Measurements from ENCODE around the gene SORBS2. TPM values are rescaled to one million over a fixed set of nuclear protein-coding genes. Genes with fewer than 3 reads are reported as not detected.

Gene SORBS2
- total RNA-seq, 1 experiment from 2014 or later, result 0.34 TPM

DNA sequence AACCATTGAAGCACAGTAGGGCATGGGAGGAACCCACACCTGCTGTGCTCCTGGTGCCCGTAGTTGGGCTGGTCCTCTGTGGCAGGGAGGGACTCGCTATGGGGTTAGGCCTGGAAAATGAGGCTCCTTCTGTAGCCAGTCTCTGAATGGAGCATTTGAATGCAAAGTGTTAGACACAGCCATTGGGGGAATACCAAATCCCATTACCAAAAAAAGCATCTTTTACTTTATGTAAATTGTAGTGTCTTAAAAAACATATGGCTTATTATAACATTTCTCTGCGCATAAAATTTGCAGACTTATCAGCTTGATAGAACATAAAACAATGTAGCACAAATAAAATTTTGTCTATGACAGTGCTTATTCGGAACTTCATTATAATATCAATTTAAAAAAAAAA lies 147.5 kb downstream of the SORBS2 start (continued):
- TF ChIP-seq TCF7L2 (IDR thresholded peaks at IDR 0.05; ENCODE audit: borderline replicate concordance, extremely low read depth, insufficient read depth, insufficient read length) (no peak), ZNF274 (IDR thresholded peaks at IDR 0.05; ENCODE audit: low read depth, low read length) (no peak), FOSL1 (IDR thresholded peaks at IDR 0.05; ENCODE audit: low read depth) (no peak), ELF1 (IDR thresholded peaks at IDR 0.05; ENCODE audit: borderline replicate concordance, low read depth) (no peak), POLR2A (IDR thresholded peaks at IDR 0.05; ENCODE audit: borderline replicate concordance, extremely low read depth, insufficient read depth, insufficient read length) (no peak), SRF (IDR thresholded peaks at IDR 0.05; ENCODE audit: low read depth) (no peak), ZFX (IDR thresholded peaks at IDR 0.05) (no peak), POLR2AphosphoS5 (IDR thresholded peaks at IDR 0.05; ENCODE audit: low read depth, low read length) (no peak), SIN3A (IDR thresholded peaks at IDR 0.05; ENCODE audit: low read depth) (no peak)
- TF ChIP-seq, protein P1, sequence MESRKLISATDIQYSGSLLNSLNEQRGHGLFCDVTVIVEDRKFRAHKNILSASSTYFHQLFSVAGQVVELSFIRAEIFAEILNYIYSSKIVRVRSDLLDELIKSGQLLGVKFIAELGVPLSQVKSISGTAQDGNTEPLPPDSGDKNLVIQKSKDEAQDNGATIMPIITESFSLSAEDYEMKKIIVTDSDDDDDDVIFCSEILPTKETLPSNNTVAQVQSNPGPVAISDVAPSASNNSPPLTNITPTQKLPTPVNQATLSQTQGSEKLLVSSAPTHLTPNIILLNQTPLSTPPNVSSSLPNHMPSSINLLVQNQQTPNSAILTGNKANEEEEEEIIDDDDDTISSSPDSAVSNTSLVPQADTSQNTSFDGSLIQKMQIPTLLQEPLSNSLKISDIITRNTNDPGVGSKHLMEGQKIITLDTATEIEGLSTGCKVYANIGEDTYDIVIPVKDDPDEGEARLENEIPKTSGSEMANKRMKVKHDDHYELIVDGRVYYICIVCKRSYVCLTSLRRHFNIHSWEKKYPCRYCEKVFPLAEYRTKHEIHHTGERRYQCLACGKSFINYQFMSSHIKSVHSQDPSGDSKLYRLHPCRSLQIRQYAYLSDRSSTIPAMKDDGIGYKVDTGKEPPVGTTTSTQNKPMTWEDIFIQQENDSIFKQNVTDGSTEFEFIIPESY (IDR thresholded peaks at IDR 0.05; ENCODE audit: extremely low read depth, insufficient replicate concordance, low read length), result no peak
- TF ChIP-seq, protein P2, sequence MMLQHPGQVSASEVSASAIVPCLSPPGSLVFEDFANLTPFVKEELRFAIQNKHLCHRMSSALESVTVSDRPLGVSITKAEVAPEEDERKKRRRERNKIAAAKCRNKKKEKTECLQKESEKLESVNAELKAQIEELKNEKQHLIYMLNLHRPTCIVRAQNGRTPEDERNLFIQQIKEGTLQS (IDR thresholded peaks at IDR 0.05), result no peak

DNA sequence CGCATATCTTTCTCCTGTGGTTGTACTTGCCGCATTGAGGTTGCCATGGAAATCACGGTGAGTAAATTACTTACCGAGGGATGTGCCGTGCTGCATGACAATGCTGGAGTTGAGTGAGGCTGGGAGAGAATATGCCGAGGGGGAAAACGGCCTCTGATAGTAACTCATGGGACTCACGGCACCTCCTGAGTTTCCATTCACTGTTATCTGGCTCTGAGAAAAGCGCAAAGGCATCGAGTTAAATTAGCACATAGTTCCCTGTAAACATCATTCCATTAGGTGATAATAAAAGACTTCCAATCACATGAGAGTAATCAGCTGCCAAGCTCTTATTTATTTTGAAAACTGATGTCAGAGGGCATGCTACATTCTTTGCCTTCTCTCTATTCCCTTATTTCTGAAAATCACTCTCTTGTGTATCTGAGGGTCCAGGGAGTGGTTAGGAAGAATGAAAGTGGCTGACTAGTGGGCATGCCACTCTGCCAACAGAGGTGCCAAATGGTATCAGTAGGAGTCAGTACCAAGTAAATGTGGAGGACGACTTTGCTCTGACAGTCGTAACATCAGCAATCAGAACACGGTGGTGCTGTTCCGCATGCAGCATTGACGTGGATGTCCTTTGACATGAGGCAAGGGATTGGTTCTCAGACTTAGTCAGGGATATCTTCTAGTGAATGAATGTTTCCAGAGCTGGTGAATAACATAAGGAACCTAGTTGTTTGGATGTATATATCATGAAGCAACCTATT lies 149.8 kb downstream of the SORBS2 start:
- intact Hi-C loops (cut with micrococcal nuclease), result no loop called here
- no peak overlapping the region for H3K27ac ChIP-seq (ENCODE audit: low read depth, low read length)
- no peaks in the 10 kb centered on the region for H3K9me3 ChIP-seq (ENCODE audit: control insufficient read depth in 1 of 2, insufficient read depth in 1 of 2, low read depth in 1 of 2, low read length in 2 of 2)
- H2AFZ ChIP-seq (ENCODE audit: low read depth, low read length, poor library complexity, severe bottlenecking), result no peak overlapping the region
- TF ChIP-seq, protein P1 (IDR thresholded peaks at IDR 0.05; ENCODE audit: extremely low read depth, insufficient replicate concordance, low read length), result no peak
- TF ChIP-seq TCF7L2 (IDR thresholded peaks at IDR 0.05; ENCODE audit: borderline replicate concordance, extremely low read depth, insufficient read depth, insufficient read length), result no peak
- H3K79me2 ChIP-seq (ENCODE audit: insufficient read depth, low read length), result no peaks in the 10 kb centered on the region
- H4K20me1 ChIP-seq (ENCODE audit: insufficient read depth), result no peaks in the 10 kb centered on the region
- ATAC-seq, result no peak
- H3K4me1 ChIP-seq (ENCODE audit: control insufficient read depth in 1 of 2, insufficient read depth in 2 of 2, low read length in 2 of 2), result no peaks in the 10 kb centered on the region
- H3K4me3 ChIP-seq (replicated peaks in 1 of 2; ENCODE audit: low read depth in 1 of 2, low read length in 2 of 2), result no peak overlapping the region
- DNase-seq (ENCODE audit: low read depth, low spot score), result no peak
- CTCF ChIA-PET, result no interaction called here
- no TSS peak for BruUV-seq (replicated peaks)
- no peaks in the 10 kb centered on the region for H3K27me3 ChIP-seq (ENCODE audit: insufficient read depth, low read length)
- no peak overlapping the region for H3K4me2 ChIP-seq (ENCODE audit: low read length)
- POLR2A ChIA-PET, result no interaction called here
- no peak overlapping the region for H3K9ac ChIP-seq (ENCODE audit: low read length)
- no peaks in the 10 kb centered on the region for H3K36me3 ChIP-seq (ENCODE audit: control insufficient read depth in 1 of 2, insufficient read depth in 2 of 2, low read length in 2 of 2)
- RAD21 ChIA-PET (ENCODE audit: low non-redundant PET in 1 of 2, low total read pairs in 2 of 2, uncharacterized antibody in 2 of 2, unreplicated experiment in 2 of 2), result no interaction called here
- H3K9me2 ChIP-seq (ENCODE audit: insufficient read depth), result no peaks in the 10 kb centered on the region
